Neural cell (in vitro differentiated cells): Measurements from ENCODE around the gene GAREM1. TPM values are rescaled to one million over a fixed set of nuclear protein-coding genes. Genes with fewer than 3 reads are reported as not detected.

Experiments
- H2AFZ ChIP-seq: fragments of 200-600, 300-800 bp; sonication (generic), shearing (Covaris generic); 2 replicates; pipeline ENCODE4 v1.6.0; 2014; ENCODE audit warnings: low read depth, mild to moderate bottlenecking, antibody characterized with exemption, low read length, moderate library complexity
- H3F3A ChIP-seq: fragments of 200-600 bp; shearing (Covaris generic); 2 replicates; pipeline ENCODE4 v1.6.1; 2016; ENCODE audit warnings: mild to moderate bottlenecking, moderate library complexity, mixed read lengths, antibody characterized with exemption, low read length; ENCODE audit not compliant: insufficient read depth, poor library complexity, severe bottlenecking
- H3K27ac ChIP-seq: fragments of 200-600, 300-800 bp; sonication (generic), shearing (Covaris generic); 2 replicates; pipeline ENCODE4 v1.5.1; 2014; ENCODE audit warnings: mild to moderate bottlenecking, low read length, moderate library complexity
- H3K27me3 ChIP-seq: fragments of 300-800, 200-600 bp; sonication (generic), shearing (Covaris generic); 2 replicates; pipeline ENCODE4 v1.6.0; 2014; ENCODE audit warnings: mild to moderate bottlenecking, low read depth, low read length, moderate library complexity; ENCODE audit not compliant: insufficient read depth
- H3K36me3 ChIP-seq: fragments of 300-800, 200-600 bp; sonication (generic), shearing (Covaris generic); 2 replicates; pipeline ENCODE4 v1.5.1; 2014; ENCODE audit warnings: mild to moderate bottlenecking, antibody characterized with exemption, low read length, moderate library complexity; ENCODE audit not compliant: insufficient read depth
- H3K4me2 ChIP-seq: fragments of 300-800, 200-600 bp; sonication (generic), shearing (Covaris generic); 2 replicates; pipeline ENCODE4 v1.6.0; 2014; ENCODE audit warnings: mild to moderate bottlenecking, low read length
- H3K4me3 ChIP-seq: fragments of 300-800, 200-600 bp; sonication (generic), shearing (Covaris generic); 2 replicates; pipeline ENCODE4 v1.5.1; 2014; ENCODE audit warnings: mild to moderate bottlenecking, low read length, moderate library complexity
- H3K79me2 ChIP-seq: fragments of 200-600 bp; shearing (Covaris generic); replicated peaks from 2 replicates; pipeline ENCODE4 v1.6.0; 2014; ENCODE audit warnings: mild to moderate bottlenecking, low read length, moderate library complexity; ENCODE audit not compliant: insufficient read depth
- H3K9ac ChIP-seq: fragments of 300-800, 200-600 bp; sonication (generic), shearing (Covaris generic); 2 replicates; pipeline ENCODE4 v1.6.1; 2016; ENCODE audit warnings: mild to moderate bottlenecking, low read length, mixed read lengths
- H3K9me2 ChIP-seq: fragments of 200-600 bp; shearing (Covaris generic); 2 replicates; pipeline ENCODE4 v1.6.1; 2016; ENCODE audit warnings: mild to moderate bottlenecking, low read length, mixed read lengths; ENCODE audit not compliant: insufficient read depth
- H3K9me3 ChIP-seq: fragments of 200-600, 300-800 bp; sonication (generic), shearing (Covaris generic); 2 replicates; pipeline ENCODE4 v1.6.1; 2016; ENCODE audit warnings: mild to moderate bottlenecking, mixed run types, low read length, moderate library complexity, mixed read lengths
- H4K20me1 ChIP-seq: fragments of 200-600 bp; shearing (Covaris generic); 2 replicates; pipeline ENCODE4 v1.6.1; 2016; ENCODE audit warnings: mild to moderate bottlenecking, mixed run types; ENCODE audit not compliant: insufficient read depth
- EP300 ChIP-seq: fragments of 450-650 bp; conservative IDR thresholded peaks from 2 replicates; pipeline ENCODE4 v1.6.1; 2014; ENCODE audit warnings: antibody characterized with exemption, mild to moderate bottlenecking, moderate library complexity; ENCODE audit not compliant: poor library complexity, severe bottlenecking
- EZH2 ChIP-seq: fragments of 200-600, 300-800 bp; shearing (Covaris generic), sonication (generic); IDR thresholded peaks from 2 replicates; pipeline ENCODE4 v1.6.1; 2014; ENCODE audit warnings: antibody characterized with exemption, low read length, borderline replicate concordance, mild to moderate bottlenecking; ENCODE audit not compliant: insufficient read depth, poor library complexity, severe bottlenecking
- MXI1 ChIP-seq: fragments of 450-650 bp; conservative IDR thresholded peaks from 2 replicates; pipeline ENCODE4 v1.6.1; 2014; ENCODE audit warnings: antibody characterized with exemption, mild to moderate bottlenecking; ENCODE audit not compliant: poor library complexity, severe bottlenecking
- POLR2AphosphoS5 ChIP-seq: IDR thresholded peaks from 2 replicates; pipeline ENCODE4 v1.6.1; 2012
- RAD21 ChIP-seq: fragments of 450-650 bp; conservative IDR thresholded peaks from 2 replicates; pipeline ENCODE4 v1.6.1; 2014; ENCODE audit warnings: antibody characterized with exemption, mild to moderate bottlenecking, moderate library complexity
- SMC3 ChIP-seq: fragments of 450-650 bp; conservative IDR thresholded peaks from 2 replicates; pipeline ENCODE4 v1.6.1; 2014; ENCODE audit warnings: antibody characterized with exemption, mild to moderate bottlenecking, moderate library complexity; ENCODE audit not compliant: poor library complexity
- TAF1 ChIP-seq: IDR thresholded peaks from 2 replicates; pipeline ENCODE4 v1.6.1; 2012; ENCODE audit warnings: low read depth
- polyA plus RNA-seq: library from polyadenylated mRNA; depleted of rRNA; stranded (reverse); fragments of >200 nt; gene quantifications from 2 replicates; pipeline ENCODE4 v1.2.3, GENCODE V29; 2014
- TF ChIP-seq, protein P1 (sequence below): fragments of 450-650 bp; IDR thresholded peaks from 2 replicates; pipeline ENCODE4 v1.5.1; 2014; ENCODE audit warnings: antibody characterized with exemption, mild to moderate bottlenecking, moderate library complexity; ENCODE audit not compliant: poor library complexity, severe bottlenecking
- TF ChIP-seq, protein P2 (sequence below): IDR thresholded peaks from 2 replicates; pipeline ENCODE4 v1.6.1; 2012; ENCODE audit warnings: borderline replicate concordance

Gene GAREM1
- polyA plus RNA-seq, 1 donor from 2014 or later: 1.3 TPM

DNA sequence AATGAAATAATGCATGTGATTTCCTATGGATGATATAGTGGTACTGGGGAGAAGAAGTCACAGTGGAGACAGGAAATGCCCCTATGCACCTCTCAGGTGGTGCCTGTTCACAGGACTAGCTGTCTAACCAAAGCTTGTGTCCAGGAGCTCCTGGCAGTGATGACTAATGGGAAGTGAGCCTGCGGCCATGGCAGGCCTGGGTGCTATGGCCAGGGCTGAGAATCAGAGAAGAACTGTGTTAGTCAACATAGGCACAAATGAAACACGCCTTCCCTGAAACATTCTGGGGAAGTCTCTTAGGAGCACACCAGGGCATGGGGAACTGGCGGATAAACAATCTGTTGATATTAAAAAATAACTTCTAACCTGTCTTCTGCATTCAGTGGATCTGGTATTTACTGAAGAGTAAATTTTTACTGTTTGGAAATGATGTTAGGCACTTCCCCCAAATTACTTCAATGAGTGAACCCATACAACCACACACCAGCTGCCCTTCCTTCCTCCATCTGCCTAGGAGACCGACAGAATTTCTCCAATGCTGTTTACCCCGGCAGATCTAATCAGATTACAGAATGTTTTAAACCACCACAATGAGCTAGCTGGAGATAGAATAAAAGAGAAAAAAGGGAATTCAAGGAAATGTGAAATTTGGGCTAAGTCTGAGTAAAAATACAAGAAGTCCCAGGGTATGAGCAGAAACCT, 213.4 kb downstream of the GAREM1 start:
- no peak overlapping the region for H3K4me3 ChIP-seq
- no peak overlapping the region for H3K4me2 ChIP-seq
- H3K27me3 ChIP-seq: no peaks in the 10 kb centered on the region
- no peaks in the 10 kb centered on the region for H3K9me3 ChIP-seq
- no peaks in the 10 kb centered on the region for H4K20me1 ChIP-seq
- H3K36me3 ChIP-seq: no peaks in the 10 kb centered on the region
- TF ChIP-seq RAD21 (no peak), POLR2AphosphoS5 (no peak), EZH2 (no peak), TAF1 (no peak), SMC3 (no peak), MXI1 (no peak), EP300 (no peak)
- TF ChIP-seq, protein P1, sequence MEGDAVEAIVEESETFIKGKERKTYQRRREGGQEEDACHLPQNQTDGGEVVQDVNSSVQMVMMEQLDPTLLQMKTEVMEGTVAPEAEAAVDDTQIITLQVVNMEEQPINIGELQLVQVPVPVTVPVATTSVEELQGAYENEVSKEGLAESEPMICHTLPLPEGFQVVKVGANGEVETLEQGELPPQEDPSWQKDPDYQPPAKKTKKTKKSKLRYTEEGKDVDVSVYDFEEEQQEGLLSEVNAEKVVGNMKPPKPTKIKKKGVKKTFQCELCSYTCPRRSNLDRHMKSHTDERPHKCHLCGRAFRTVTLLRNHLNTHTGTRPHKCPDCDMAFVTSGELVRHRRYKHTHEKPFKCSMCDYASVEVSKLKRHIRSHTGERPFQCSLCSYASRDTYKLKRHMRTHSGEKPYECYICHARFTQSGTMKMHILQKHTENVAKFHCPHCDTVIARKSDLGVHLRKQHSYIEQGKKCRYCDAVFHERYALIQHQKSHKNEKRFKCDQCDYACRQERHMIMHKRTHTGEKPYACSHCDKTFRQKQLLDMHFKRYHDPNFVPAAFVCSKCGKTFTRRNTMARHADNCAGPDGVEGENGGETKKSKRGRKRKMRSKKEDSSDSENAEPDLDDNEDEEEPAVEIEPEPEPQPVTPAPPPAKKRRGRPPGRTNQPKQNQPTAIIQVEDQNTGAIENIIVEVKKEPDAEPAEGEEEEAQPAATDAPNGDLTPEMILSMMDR: no peak
- TF ChIP-seq, protein P2, sequence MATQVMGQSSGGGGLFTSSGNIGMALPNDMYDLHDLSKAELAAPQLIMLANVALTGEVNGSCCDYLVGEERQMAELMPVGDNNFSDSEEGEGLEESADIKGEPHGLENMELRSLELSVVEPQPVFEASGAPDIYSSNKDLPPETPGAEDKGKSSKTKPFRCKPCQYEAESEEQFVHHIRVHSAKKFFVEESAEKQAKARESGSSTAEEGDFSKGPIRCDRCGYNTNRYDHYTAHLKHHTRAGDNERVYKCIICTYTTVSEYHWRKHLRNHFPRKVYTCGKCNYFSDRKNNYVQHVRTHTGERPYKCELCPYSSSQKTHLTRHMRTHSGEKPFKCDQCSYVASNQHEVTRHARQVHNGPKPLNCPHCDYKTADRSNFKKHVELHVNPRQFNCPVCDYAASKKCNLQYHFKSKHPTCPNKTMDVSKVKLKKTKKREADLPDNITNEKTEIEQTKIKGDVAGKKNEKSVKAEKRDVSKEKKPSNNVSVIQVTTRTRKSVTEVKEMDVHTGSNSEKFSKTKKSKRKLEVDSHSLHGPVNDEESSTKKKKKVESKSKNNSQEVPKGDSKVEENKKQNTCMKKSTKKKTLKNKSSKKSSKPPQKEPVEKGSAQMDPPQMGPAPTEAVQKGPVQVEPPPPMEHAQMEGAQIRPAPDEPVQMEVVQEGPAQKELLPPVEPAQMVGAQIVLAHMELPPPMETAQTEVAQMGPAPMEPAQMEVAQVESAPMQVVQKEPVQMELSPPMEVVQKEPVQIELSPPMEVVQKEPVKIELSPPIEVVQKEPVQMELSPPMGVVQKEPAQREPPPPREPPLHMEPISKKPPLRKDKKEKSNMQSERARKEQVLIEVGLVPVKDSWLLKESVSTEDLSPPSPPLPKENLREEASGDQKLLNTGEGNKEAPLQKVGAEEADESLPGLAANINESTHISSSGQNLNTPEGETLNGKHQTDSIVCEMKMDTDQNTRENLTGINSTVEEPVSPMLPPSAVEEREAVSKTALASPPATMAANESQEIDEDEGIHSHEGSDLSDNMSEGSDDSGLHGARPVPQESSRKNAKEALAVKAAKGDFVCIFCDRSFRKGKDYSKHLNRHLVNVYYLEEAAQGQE: no peak
- no peak overlapping the region for H3K27ac ChIP-seq
- no peaks in the 10 kb centered on the region for H3F3A ChIP-seq
- no peak overlapping the region for H2AFZ ChIP-seq
- no peak overlapping the region for H3K9ac ChIP-seq
- no peaks in the 10 kb centered on the region for H3K9me2 ChIP-seq
- no peaks in the 10 kb centered on the region for H3K79me2 ChIP-seq

DNA sequence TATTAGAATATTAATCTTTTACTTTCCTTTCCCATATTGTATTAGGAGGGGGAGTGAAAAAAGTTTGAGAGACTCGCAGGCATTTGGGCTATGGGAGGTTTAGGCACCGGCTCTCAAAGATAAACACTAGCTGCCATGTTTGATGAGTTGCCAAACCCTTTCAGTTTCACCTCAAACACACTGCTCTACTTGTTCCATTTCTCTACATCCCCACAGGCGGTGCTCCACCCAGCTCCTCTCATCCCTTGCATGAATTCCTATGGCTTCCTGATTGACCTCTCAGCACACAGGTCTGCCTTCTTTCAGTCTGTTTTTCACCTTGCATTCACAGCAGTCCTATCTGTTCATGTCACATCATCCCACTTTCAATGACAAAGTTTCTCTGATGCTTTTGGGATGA, 215.1 kb downstream of the GAREM1 start:
- no peaks in the 10 kb centered on the region for H3K79me2 ChIP-seq
- H4K20me1 ChIP-seq: no peaks in the 10 kb centered on the region
- H3F3A ChIP-seq: no peaks in the 10 kb centered on the region
- H3K4me3 ChIP-seq: no peak overlapping the region
- H3K27me3 ChIP-seq: no peaks in the 10 kb centered on the region
- TF ChIP-seq TAF1 (no peak), EZH2 (no peak), SMC3 (no peak), MXI1 (no peak), EP300 (no peak), RAD21 (no peak)
- TF ChIP-seq, protein P1: no peak
- TF ChIP-seq, protein P2: no peak
- H2AFZ ChIP-seq: no peak overlapping the region
- H3K9me3 ChIP-seq: no peaks in the 10 kb centered on the region
- no peaks in the 10 kb centered on the region for H3K9me2 ChIP-seq
- no peak overlapping the region for H3K4me2 ChIP-seq
- H3K36me3 ChIP-seq: no peaks in the 10 kb centered on the region
- H3K27ac ChIP-seq: no peak overlapping the region
- H3K9ac ChIP-seq: no peak overlapping the region
